Cardiac muscle cell (in vitro differentiated cells and primary cell): ENCODE measurements around the gene ERFL. TPM values are rescaled to one million over a fixed set of nuclear protein-coding genes. Genes with fewer than 3 reads are reported as not detected.

Experiments used
- DNase-seq, 2 donors: peaks; one replicate each; pipeline versions ENCODE4 v3.0.0 to v3.0.0-alpha.2; 2010 to 2017; ENCODE audit warnings: low read depth in 1 of 2, low spot score in 1 of 2
- H3K27ac ChIP-seq: fragments of 200-600 bp; sonication (generic); 2 replicates; pipeline ENCODE4 v1.5.1; 2016
- H3K27me3 ChIP-seq: fragments of 200-600 bp; sonication (generic); 2 replicates; pipeline ENCODE4 v1.6.0; 2016; ENCODE audit warnings: control low read depth
- H3K36me3 ChIP-seq: fragments of 200-600 bp; sonication (generic); 2 replicates; pipeline ENCODE4 v1.5.1; 2016; ENCODE audit warnings: control low read depth
- H3K4me1 ChIP-seq: fragments of 200-600 bp; sonication (generic); 2 replicates; pipeline ENCODE4 v1.8.1; 2017; ENCODE audit warnings: low read depth, mild to moderate bottlenecking, mixed run types
- H3K4me3 ChIP-seq: fragments of 200-600 bp; sonication (generic); 2 replicates; pipeline ENCODE4 v1.5.1; 2016; ENCODE audit warnings: mild to moderate bottlenecking
- H3K9me3 ChIP-seq: fragments of 200-600 bp; sonication (generic); 2 replicates; pipeline ENCODE4 v1.5.1; 2017; ENCODE audit warnings: low read depth, mild to moderate bottlenecking, control low read depth
- polyA plus RNA-seq: library from polyadenylated mRNA; unstranded; fragments of >200 nt; fragmentation: Nextera tagmentation; extraction: Ambion mirVana; gene quantifications from 2 replicates; pipeline ENCODE4 v1.2.1, GENCODE V29; 2016
- total RNA-seq: library from RNA; depleted of rRNA; stranded (reverse); fragments of >200 nt; gene quantifications from 2 replicates; pipeline ENCODE4 v1.2.3, GENCODE V29; 2016
- TF ChIP-seq, protein P1 (sequence below): IDR thresholded peaks from 2 replicates; pipeline ENCODE4 v1.5.1; 2012; ENCODE audit warnings: low read depth, mild to moderate bottlenecking, low read length

Gene ERFL
- total and polyA plus RNA-seq, 2 experiments from 2014 or later: 0.06 to 1.0 TPM

DNA sequence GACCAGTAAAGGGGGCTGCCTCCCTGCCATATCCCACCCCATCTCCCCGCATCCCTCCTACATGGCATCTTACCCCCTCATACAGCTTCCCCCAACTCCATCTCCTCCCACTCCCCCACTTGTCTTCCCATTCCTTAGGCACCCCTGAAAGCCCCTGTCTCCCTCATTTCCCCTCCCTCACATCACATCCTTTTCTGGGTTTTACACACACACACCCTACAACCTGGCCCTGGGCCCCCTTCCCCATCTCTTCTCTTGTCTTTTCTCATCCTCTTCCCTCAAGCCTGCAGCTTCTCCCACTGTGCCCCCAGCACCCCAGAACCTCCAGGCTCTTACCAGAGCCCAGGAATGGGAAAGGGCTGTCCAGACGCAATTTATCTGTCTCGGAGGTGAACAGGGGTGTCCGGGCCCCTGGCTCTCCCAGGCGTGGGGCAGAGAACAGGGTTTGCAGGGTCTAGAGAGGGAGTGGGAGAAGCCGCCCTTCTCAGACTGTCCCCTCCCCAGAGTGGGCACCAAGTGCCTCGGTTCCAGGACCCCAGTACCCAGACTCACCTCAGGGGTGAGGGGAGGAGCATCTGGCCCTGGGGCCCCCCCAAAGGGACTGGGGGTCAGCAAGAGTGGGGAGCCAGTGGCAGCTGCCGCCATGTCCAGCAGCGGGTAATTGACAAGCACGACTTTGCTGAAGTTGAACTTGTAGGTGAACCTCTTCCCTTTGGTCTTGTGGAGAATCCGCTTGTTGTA lies 19.4 kb downstream of the ERFL start:
- no peaks in the 10 kb centered on the region for H3K9me3 ChIP-seq
- H3K36me3 ChIP-seq: no peaks in the 10 kb centered on the region
- no peaks in the 10 kb centered on the region for H3K4me1 ChIP-seq
- no peak overlapping the region for H3K4me3 ChIP-seq
- DNase-seq: no peak
- H3K27ac ChIP-seq: no peak overlapping the region
- peaks cover 53% of the 10 kb centered on the region for H3K27me3 ChIP-seq
- TF ChIP-seq, protein P1, sequence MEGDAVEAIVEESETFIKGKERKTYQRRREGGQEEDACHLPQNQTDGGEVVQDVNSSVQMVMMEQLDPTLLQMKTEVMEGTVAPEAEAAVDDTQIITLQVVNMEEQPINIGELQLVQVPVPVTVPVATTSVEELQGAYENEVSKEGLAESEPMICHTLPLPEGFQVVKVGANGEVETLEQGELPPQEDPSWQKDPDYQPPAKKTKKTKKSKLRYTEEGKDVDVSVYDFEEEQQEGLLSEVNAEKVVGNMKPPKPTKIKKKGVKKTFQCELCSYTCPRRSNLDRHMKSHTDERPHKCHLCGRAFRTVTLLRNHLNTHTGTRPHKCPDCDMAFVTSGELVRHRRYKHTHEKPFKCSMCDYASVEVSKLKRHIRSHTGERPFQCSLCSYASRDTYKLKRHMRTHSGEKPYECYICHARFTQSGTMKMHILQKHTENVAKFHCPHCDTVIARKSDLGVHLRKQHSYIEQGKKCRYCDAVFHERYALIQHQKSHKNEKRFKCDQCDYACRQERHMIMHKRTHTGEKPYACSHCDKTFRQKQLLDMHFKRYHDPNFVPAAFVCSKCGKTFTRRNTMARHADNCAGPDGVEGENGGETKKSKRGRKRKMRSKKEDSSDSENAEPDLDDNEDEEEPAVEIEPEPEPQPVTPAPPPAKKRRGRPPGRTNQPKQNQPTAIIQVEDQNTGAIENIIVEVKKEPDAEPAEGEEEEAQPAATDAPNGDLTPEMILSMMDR: no peak

DNA sequence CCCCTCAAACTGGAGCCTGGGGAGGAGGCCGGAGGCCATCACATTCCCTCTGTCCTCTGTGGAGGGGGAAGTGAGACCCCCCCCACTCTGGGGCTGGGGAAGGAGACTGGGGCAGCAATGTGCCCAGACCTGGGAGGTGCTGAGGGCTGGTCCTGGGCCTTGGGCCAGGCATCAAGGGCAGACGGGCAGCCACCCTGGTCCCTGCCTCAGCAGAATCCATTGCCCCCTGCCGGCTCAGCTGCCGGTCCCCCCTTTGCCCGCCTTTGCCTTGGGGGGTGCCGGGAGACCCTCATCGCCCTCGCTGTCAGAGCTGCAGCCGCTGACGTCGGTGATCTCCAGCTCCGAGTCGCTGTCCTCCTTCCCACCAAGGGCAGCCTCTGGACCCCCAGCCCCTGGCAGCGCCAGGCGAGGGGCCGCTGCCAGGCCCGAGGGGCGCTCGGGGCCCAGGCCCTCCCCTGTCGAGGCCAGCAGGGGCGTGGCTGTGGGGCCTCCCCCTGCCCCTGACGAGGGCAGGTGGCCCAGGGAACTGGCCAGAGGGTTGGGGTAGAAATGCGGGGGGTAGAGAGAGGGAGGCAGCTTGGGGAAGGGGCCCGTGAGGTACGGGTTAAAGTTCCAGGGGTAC lies 20.1 kb downstream of the ERFL start:
- Histone ChIP-seq H3K4me3 (no peak overlapping the region), H3K4me1 (no peaks in the 10 kb centered on the region), H3K9me3 (no peaks in the 10 kb centered on the region), H3K27ac (no peak overlapping the region), H3K27me3 (peaks cover 45% of the 10 kb centered on the region), H3K36me3 (peaks cover 1% of the 10 kb centered on the region)
- no peak for DNase-seq
- TF ChIP-seq, protein P1: no peak

DNA sequence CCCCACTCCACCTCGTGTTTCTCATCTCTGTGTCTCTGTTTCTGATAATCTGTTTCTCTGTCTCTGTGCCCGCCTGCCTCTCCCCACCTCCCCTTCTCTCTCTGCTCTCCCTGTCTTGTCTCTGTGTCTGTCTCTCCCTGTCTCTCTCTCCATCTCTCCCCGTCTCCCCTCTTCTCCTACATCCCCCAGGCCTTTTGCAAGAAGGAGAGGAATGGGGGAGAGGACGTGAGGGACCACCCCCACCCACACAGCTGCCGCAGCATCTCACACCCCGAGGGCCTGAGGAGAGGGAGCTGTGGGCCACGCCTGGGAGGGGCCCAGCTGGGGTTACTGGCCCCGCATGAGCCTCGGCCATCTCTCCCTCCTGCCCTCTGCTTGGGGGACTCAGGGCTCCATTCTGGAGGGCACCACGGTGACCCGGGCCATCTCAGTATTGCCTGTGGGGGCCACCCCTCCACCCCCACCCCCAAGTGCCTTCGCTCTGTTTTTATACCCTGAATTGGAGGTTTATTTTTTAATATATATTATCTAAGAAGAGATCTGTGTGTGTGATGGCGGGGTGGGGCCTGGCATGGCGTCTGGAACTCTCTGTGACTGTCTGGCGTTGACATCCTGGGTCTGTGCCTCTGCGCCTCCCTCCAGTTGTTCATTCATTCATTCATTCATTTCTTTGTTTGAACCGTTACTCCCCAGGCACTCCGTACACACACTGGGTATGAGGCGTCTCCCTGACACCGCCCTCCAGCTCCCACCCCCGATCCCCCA lies 21.2 kb downstream of the ERFL start:
- no peaks in the 10 kb centered on the region for H3K9me3 ChIP-seq
- DNase-seq: no peak
- peaks cover 35% of the 10 kb centered on the region for H3K27me3 ChIP-seq
- H3K36me3 ChIP-seq: peaks cover 3% of the 10 kb centered on the region
- H3K4me3 ChIP-seq: no peak overlapping the region
- H3K27ac ChIP-seq: no peak overlapping the region
- TF ChIP-seq, protein P1: no peak
- no peaks in the 10 kb centered on the region for H3K4me1 ChIP-seq

DNA sequence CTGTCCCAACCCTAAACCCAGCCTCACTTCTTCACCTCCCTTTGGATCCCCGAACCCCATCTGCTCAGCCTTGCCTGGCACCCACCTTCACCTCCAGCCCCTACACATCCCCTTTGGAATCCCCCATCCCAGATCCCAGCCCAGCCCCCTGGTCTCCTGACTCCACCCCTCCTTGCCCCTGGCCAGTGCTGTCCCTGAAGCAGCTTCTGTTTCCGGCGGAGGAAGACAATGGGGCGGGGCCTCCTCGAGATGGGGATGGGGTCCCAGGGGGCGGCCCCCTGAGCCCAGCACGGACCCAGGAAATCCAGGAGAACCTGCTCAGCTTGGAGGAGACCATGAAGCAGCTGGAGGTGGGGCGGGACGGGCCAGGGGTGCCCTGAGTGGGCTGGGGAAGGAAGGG lies 22.0 kb downstream of the ERFL start:
- Histone ChIP-seq H3K27me3 (peaks cover 26% of the 10 kb centered on the region), H3K27ac (no peak overlapping the region), H3K4me3 (no peak overlapping the region), H3K36me3 (peaks cover 7% of the 10 kb centered on the region), H3K4me1 (no peaks in the 10 kb centered on the region), H3K9me3 (no peaks in the 10 kb centered on the region)
- no peak for DNase-seq
- TF ChIP-seq, protein P1: no peak

DNA sequence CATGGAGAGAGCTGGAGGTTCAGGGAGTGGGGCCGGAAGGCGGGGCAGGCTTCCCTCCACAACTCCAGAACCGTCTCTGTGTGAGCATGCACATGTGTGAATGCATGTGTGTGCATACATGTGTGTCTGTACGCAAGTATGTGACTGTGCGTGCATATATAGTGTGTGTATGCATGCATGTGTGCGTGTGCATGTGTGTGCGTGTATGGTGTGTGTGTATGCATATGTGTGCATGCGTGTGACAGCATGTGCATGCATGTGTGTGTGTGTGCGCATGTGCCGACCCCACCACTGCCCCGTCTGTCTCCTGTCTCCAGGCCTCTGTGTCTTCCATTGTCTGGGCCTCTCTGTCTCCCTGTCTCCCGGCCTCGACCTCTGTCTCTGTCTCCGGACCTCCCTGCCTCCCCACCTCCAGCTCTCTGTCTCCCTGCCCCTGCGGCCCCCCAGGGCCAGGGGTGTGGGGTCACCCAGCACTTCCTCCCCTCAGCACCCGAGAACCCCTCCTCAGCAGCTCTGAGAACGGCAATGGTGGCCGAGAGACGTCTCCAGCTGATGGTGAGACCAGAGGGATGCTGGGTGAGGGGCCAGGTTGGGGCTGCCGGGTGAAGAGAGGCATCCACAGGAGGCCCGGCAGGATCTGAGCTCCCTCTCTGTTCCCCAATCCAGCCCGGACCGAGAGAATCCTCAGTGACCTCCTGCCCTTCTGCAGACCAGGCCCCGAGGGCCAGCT lies 22.8 kb downstream of the ERFL start:
- H3K4me1 ChIP-seq: no peaks in the 10 kb centered on the region
- H3K4me3 ChIP-seq: no peak overlapping the region
- no peaks in the 10 kb centered on the region for H3K9me3 ChIP-seq
- peaks cover 18% of the 10 kb centered on the region for H3K27me3 ChIP-seq
- peaks cover 7% of the 10 kb centered on the region for H3K36me3 ChIP-seq
- H3K27ac ChIP-seq: no peak overlapping the region
- no peak for DNase-seq
- TF ChIP-seq, protein P1: no peak
